Measurements from ENCODE around the gene TTC16. TPM values are rescaled to one million over a fixed set of nuclear protein-coding genes. Genes with fewer than 3 reads are reported as not detected.

The TTC16 gene
- total and polyA plus RNA-seq, 7 donors: 0.01 to 0.10 (median 0.03) TPM; not detected in 4

- H3K36me3 ChIP-seq (ENCODE audit: insufficient read depth in 1 of 2, low read depth in 1 of 2): peaks cover 0 to 31% of the 10 kb centered on the region in 2 donors
- no peaks in the 10 kb centered on the region for H3K9me3 ChIP-seq
- DNase-seq (no peak), ATAC-seq (no peak)
- H3K27ac ChIP-seq: no peak overlapping the region
- peaks cover 7% of the 10 kb centered on the region for H3K4me1 ChIP-seq
- WGBS, 3 donors: 86 to 89% (median 88%) methylated on average over 15 to 18 of the region's 18 CpGs
- no peak for TF ChIP-seq CTCF (IDR thresholded peaks at IDR 0.05)
- intact Hi-C loops (cut with DNase I): loop anchor here (5.0 kb wide), 3 partner anchors 117 to 227 kb away; partner anchors contain the start of gene STXBP1 (in 1 of the 2)
- no peaks in the 10 kb centered on the region for H3K27me3 ChIP-seq (ENCODE audit: insufficient read depth in 3 of 3, low read length in 2 of 3)
- no peak overlapping the region for H3K4me3 ChIP-seq
Observed at GRCh38 chr9:127729522-127730256, 13.8 kb downstream of the TTC16 start.

- intact Hi-C loops (cut with DNase I): loop anchor here (5.0 kb wide), 3 partner anchors 118 to 228 kb away; partner anchors contain the start of gene STXBP1 (in 1 of the 2)
- no peak for DNase-seq
- no peak overlapping the region for H3K27ac ChIP-seq
- H3K36me3 ChIP-seq (ENCODE audit: insufficient read depth in 1 of 2, low read depth in 1 of 2): peaks cover 0 to 31% of the 10 kb centered on the region in 2 donors
- no peaks in the 10 kb centered on the region for H3K9me3 ChIP-seq
- 89 to 92% (median 90%) methylated on average over 9 of the region's 9 CpGs for WGBS, 3 donors
- H3K27me3 ChIP-seq (ENCODE audit: insufficient read depth in 3 of 3, low read length in 2 of 3): no peaks in the 10 kb centered on the region
- no peak for TF ChIP-seq CTCF (IDR thresholded peaks at IDR 0.05)
- peaks cover 7% of the 10 kb centered on the region for H3K4me1 ChIP-seq
- H3K4me3 ChIP-seq: no peak overlapping the region
- no peak for ATAC-seq
Observed at GRCh38 chr9:127730262-127730661, 14.4 kb downstream of the TTC16 start.

- DNase-seq: peak in 1 of 2 donors; percentile 49
- H3K27ac ChIP-seq: no peak overlapping the region
- WGBS, 3 donors: 88% methylated on average over 9 of the region's 9 CpGs
- peaks cover 0 to 31% of the 10 kb centered on the region in 2 donors for H3K36me3 ChIP-seq (ENCODE audit: insufficient read depth in 1 of 2, low read depth in 1 of 2)
- no peak overlapping the region for H3K4me3 ChIP-seq
- ATAC-seq: no peak
- intact Hi-C loops (cut with DNase I): loop anchor here (5.0 kb wide), 3 partner anchors 119 to 229 kb away; partner anchors contain the start of gene STXBP1 (in 1 of the 2)
- H3K27me3 ChIP-seq (ENCODE audit: insufficient read depth in 3 of 3, low read length in 2 of 3): no peaks in the 10 kb centered on the region
- TF ChIP-seq CTCF (IDR thresholded peaks at IDR 0.05): no peak
- H3K9me3 ChIP-seq: no peaks in the 10 kb centered on the region
- H3K4me1 ChIP-seq: peaks cover 11% of the 10 kb centered on the region
Observed at GRCh38 chr9:127730799-127731410, 15.0 kb downstream of the TTC16 start.

- intact Hi-C loops (cut with DNase I): loop anchor here (5.0 kb wide), 3 partner anchors 120 to 230 kb away; partner anchors contain the start of gene STXBP1 (in 1 of the 2)
- H3K27ac ChIP-seq: no peak overlapping the region
- peaks cover 11% of the 10 kb centered on the region for H3K4me1 ChIP-seq
- H3K27me3 ChIP-seq (ENCODE audit: insufficient read depth in 3 of 3, low read length in 2 of 3): no peaks in the 10 kb centered on the region
- WGBS, 3 donors: 66 to 71% (median 68%) methylated on average over 16 of the region's 16 CpGs
- no peak for ATAC-seq
- H3K4me3 ChIP-seq: no peak overlapping the region
- peaks cover 0 to 31% of the 10 kb centered on the region in 2 donors for H3K36me3 ChIP-seq (ENCODE audit: insufficient read depth in 1 of 2, low read depth in 1 of 2)
- DNase-seq: peak in 1 of 2 donors; percentile 53
- no peaks in the 10 kb centered on the region for H3K9me3 ChIP-seq
- TF ChIP-seq CTCF (IDR thresholded peaks at IDR 0.05): no peak
Observed at GRCh38 chr9:127731938-127732337, 16.1 kb downstream of the TTC16 start.

Data from psoas muscle (tissue), 8 donors.